HepG2 (cell line): Measurements from ENCODE around the gene HBD. TPM values are rescaled to one million over a fixed set of nuclear protein-coding genes. Genes with fewer than 3 reads are reported as not detected.

Experiments
- ATAC-seq: fragments of 200-7000 bp; cut with Tn5 transposase; 3 replicates; pipeline ENCODE4 v1.9.1; 2020; ENCODE audit warnings: mild to moderate bottlenecking, moderate library complexity
- BruUV-seq: library from RNA; stranded (reverse); fragments of 400-500 nt; replicated peaks from 2 replicates; lab custom pipeline; 2021; lab: Mats Ljungman, UMichigan
- CTCF ChIA-PET: fragments of 300-600 bp; formaldehyde crosslinking; extraction: SDS; loops from one replicate; lab custom pipeline; 2021; ENCODE audit warnings: low total read pairs, inconsistent platforms, low intra/inter-chr PET ratio; lab: Yijun Ruan, JAX
- POLR2A ChIA-PET: fragments of 350-600 bp; sonication (Branson Sonifier 250); formaldehyde crosslinking; loops from one replicate; lab custom pipeline; 2020; ENCODE audit warnings: antibody characterized with exemption, inconsistent platforms; lab: Yijun Ruan, JAX
- DNase-seq: peaks from one replicate; pipeline ENCODE4 v3.0.0-alpha.2; 2015; ENCODE audit warnings: low spot score
- FAIRE-seq: peaks from 3 replicates; lab custom pipeline; 2011; peaks lifted over from hg19 to GRCh38; lab: Jason Lieb, UNC
- H2AFZ ChIP-seq: one replicate; pipeline ENCODE4 v1.6.1; 2011; ENCODE audit warnings: low read length, inconsistent platforms
- H3K27ac ChIP-seq: fragments of 300-600 bp; 3 replicates; pipeline ENCODE4 v1.8.0; 2011; ENCODE audit warnings: mixed run types, mild to moderate bottlenecking, mixed read lengths, low read length, inconsistent platforms; ENCODE audit not compliant: insufficient read depth; ENCODE audit errors: extremely low read length
- H3K27me3 ChIP-seq, 2 experiments: fragments of 200-600 bp in 1 of 2; 2 replicates in 1 of 2; 3 replicates in 1 of 2; pipeline versions ENCODE4 v1.6.0 to v1.8.0; 2011; ENCODE audit warnings: low read length in 2 of 2, mild to moderate bottlenecking in 2 of 2, moderate library complexity in 2 of 2, inconsistent platforms in 1 of 2; ENCODE audit not compliant: insufficient read depth in 2 of 2, control insufficient read depth in 1 of 2
- H3K36me3 ChIP-seq, 2 experiments: fragments of 200-600 bp in 1 of 2; replicated peaks in 1 of 2; 2 replicates in 1 of 2; 3 replicates in 1 of 2; pipeline versions ENCODE4 v1.5.1 to v1.8.0; 2011; ENCODE audit warnings: low read length in 2 of 2, inconsistent platforms in 1 of 2; ENCODE audit not compliant: insufficient read depth in 2 of 2, control insufficient read depth in 1 of 2
- H3K4me1 ChIP-seq: 2 replicates; pipeline ENCODE4 v1.5.1; 2012; ENCODE audit warnings: low read length, inconsistent platforms; ENCODE audit not compliant: insufficient read depth
- H3K4me2 ChIP-seq: 2 replicates; pipeline ENCODE4 v1.6.0; 2011; ENCODE audit warnings: low read depth, low read length, inconsistent platforms
- H3K4me3 ChIP-seq, 3 experiments: fragments of 200-600 bp in 1 of 3; sonication (generic), shearing (Covaris generic) in 1 of 3; replicated peaks in 1 of 3; 2 replicates each; pipeline ENCODE4 v1.5.1; 2011 to 2016; ENCODE audit warnings: low read length in 3 of 3, inconsistent platforms in 2 of 3, low read depth in 2 of 3, mild to moderate bottlenecking in 2 of 3, control low read depth in 1 of 3, mixed read lengths in 1 of 3; ENCODE audit not compliant: insufficient read depth in 1 of 3
- H3K79me2 ChIP-seq: one replicate; pipeline ENCODE4 v1.6.1; 2011; ENCODE audit warnings: low read length, inconsistent platforms; ENCODE audit not compliant: insufficient read depth
- H3K9ac ChIP-seq: 2 replicates; pipeline ENCODE4 v1.6.0; 2011; ENCODE audit warnings: mild to moderate bottlenecking, low read depth, low read length, inconsistent platforms; ENCODE audit not compliant: insufficient read depth
- H3K9me3 ChIP-seq: 2 replicates; pipeline ENCODE4 v1.5.1; 2012; ENCODE audit warnings: mild to moderate bottlenecking, low read length
- H4K20me1 ChIP-seq: 2 replicates; pipeline ENCODE4 v1.6.0; 2011; ENCODE audit warnings: inconsistent platforms, mild to moderate bottlenecking, low read length, moderate library complexity; ENCODE audit not compliant: insufficient read depth
- AGO2 ChIP-seq: fragments of 200-400 bp; formaldehyde crosslinking; optimal IDR thresholded peaks from 2 replicates; pipeline ENCODE3; 2017; ENCODE audit warnings: mild to moderate bottlenecking, low read depth, low read length, moderate library complexity
- DR1 ChIP-seq: sonication (generic); formaldehyde crosslinking; IDR thresholded peaks from 2 replicates; pipeline ENCODE4 v1.8.0; 2021; ENCODE audit warnings: mild to moderate bottlenecking, missing genetic modification reagents, inconsistent platforms
- FIP1L1 ChIP-seq: fragments of 200-400 bp; formaldehyde crosslinking; IDR thresholded peaks from 2 replicates; pipeline ENCODE4 v1.6.1; 2018; ENCODE audit warnings: low read depth, mild to moderate bottlenecking, low read length, moderate library complexity, borderline replicate concordance; ENCODE audit not compliant: insufficient read depth
- FOXM1 ChIP-seq: sonication (generic); formaldehyde crosslinking; IDR thresholded peaks from 2 replicates; pipeline ENCODE4 v1.5.0; 2020; ENCODE audit warnings: missing genetic modification reagents
- GFI1 ChIP-seq: sonication (generic); formaldehyde crosslinking; IDR thresholded peaks from 2 replicates; pipeline ENCODE4 v1.5.0; 2020; ENCODE audit warnings: missing genetic modification reagents, mild to moderate bottlenecking, borderline replicate concordance
- KDM5B ChIP-seq: sonication (generic); formaldehyde crosslinking; IDR thresholded peaks from 2 replicates; pipeline ENCODE4 v1.4.0; 2020; ENCODE audit warnings: missing genetic modification reagents, mild to moderate bottlenecking, borderline replicate concordance
- MBNL3 ChIP-seq: fragments of 250-450 bp; sonication (Bioruptor Pico); conservative IDR thresholded peaks from 2 replicates; pipeline ENCODE4 v1.8.0; 2022; ENCODE audit warnings: mild to moderate bottlenecking, inconsistent platforms
- NFYB ChIP-seq: sonication (generic); formaldehyde crosslinking; IDR thresholded peaks from 2 replicates; pipeline ENCODE4 v1.4.0; 2020; ENCODE audit warnings: missing genetic modification reagents
- POLR2AphosphoS5 ChIP-seq: IDR thresholded peaks from 2 replicates; pipeline ENCODE4 v1.6.1; 2012; ENCODE audit warnings: low read depth, low read length
- RAD51 ChIP-seq: fragments of 450-650 bp; IDR thresholded peaks from 2 replicates; pipeline ENCODE4 v1.6.1; 2016; ENCODE audit warnings: borderline replicate concordance
- REPIN1 ChIP-seq: sonication (generic); formaldehyde crosslinking; IDR thresholded peaks from 2 replicates; pipeline ENCODE4 v1.8.0; 2022; ENCODE audit warnings: missing genetic modification reagents, low read depth, mild to moderate bottlenecking, borderline replicate concordance
- SIX1 ChIP-seq: sonication (generic); formaldehyde crosslinking; IDR thresholded peaks from 2 replicates; pipeline ENCODE4 v1.4.0; 2020; ENCODE audit warnings: missing genetic modification reagents, borderline replicate concordance
- SMYD3 ChIP-seq: sonication (generic); formaldehyde crosslinking; IDR thresholded peaks from 2 replicates; pipeline ENCODE4 v1.8.1; 2023; ENCODE audit warnings: mild to moderate bottlenecking, missing genetic modification reagents
- SPEN ChIP-seq: sonication (generic); formaldehyde crosslinking; IDR thresholded peaks from 2 replicates; pipeline ENCODE4 v1.5.1; 2020; ENCODE audit warnings: low read depth, mild to moderate bottlenecking, missing genetic modification reagents
- SRY ChIP-seq: sonication (generic); formaldehyde crosslinking; IDR thresholded peaks from 2 replicates; pipeline ENCODE4 v1.8.0; 2022; ENCODE audit warnings: mild to moderate bottlenecking, missing genetic modification reagents
- ZNF3 ChIP-seq: IDR thresholded peaks from 2 replicates; pipeline ENCODE4 v1.7.0; 2017; ENCODE audit warnings: inconsistent platforms
- ZNF337 ChIP-seq: sonication (generic); formaldehyde crosslinking; IDR thresholded peaks from 2 replicates; pipeline ENCODE4 v1.5.1; 2020; ENCODE audit warnings: missing genetic modification reagents, low read depth, mild to moderate bottlenecking, borderline replicate concordance
- ZNF383 ChIP-seq: sonication (generic); formaldehyde crosslinking; IDR thresholded peaks from 2 replicates; pipeline ENCODE4 v1.4.0; 2020; ENCODE audit warnings: missing genetic modification reagents, mild to moderate bottlenecking, borderline replicate concordance
- ZNF414 ChIP-seq: sonication (generic); formaldehyde crosslinking; IDR thresholded peaks from 2 replicates; pipeline ENCODE4 v1.5.0; 2020; ENCODE audit warnings: missing genetic modification reagents
- ZNF614 ChIP-seq: IDR thresholded peaks from 2 replicates; pipeline ENCODE4 v1.6.1; 2018; ENCODE audit warnings: missing biosample characterization, missing genetic modification reagents, inconsistent platforms, borderline replicate concordance
- ZNF644 ChIP-seq: IDR thresholded peaks from 2 replicates; pipeline ENCODE4 v1.6.1; 2016; ENCODE audit warnings: low read depth
- ZNF781 ChIP-seq: sonication (generic); formaldehyde crosslinking; IDR thresholded peaks from 2 replicates; pipeline ENCODE4 v1.5.1; 2020; ENCODE audit warnings: borderline replicate concordance, mild to moderate bottlenecking, missing genetic modification reagents; ENCODE audit errors: not compliant biosample characterization
- ZNF83 ChIP-seq: sonication (generic); formaldehyde crosslinking; IDR thresholded peaks from 2 replicates; pipeline ENCODE4 v1.4.0; 2020; ENCODE audit warnings: missing genetic modification reagents, mild to moderate bottlenecking, borderline replicate concordance
- WGBS: methylation state at CpG from one replicate; pipeline ENCODE4 v1.1.6; 2017; ENCODE audit warnings: low lambda C conversion rate; 5-methylcytosine and 5-hydroxymethylcytosine counted together
- in situ Hi-C: cut with HindIII; loops from 2 replicates; pipeline ENCODE4 v1.10.0; 2017; ENCODE audit warnings: low pct_unique_long_range_greater_than_20kb; ENCODE audit not compliant: extremely low pct_ligation_motif_present
- intact Hi-C: fragments of 100-400 bp; cut with micrococcal nuclease; formaldehyde crosslinking; loops from one replicate; pipeline ENCODE4 v1.10.0; 2022; ENCODE audit not compliant: unreplicated experiment
- polyA plus RNA-seq, 8 experiments: library from polyadenylated mRNA; depleted of rRNA in 3 of 8; stranded (reverse) in 7 of 8; unstranded in 1 of 8; fragments of >200 nt; fragmentation: Illumina TruSeq in 4 of 8; extraction: Trizol in 4 of 8; gene quantifications; 2 replicates each; pipeline versions ENCODE4 v1.2.1 to v1.2.3, GENCODE V29; 2011 to 2016; ENCODE audit warnings: low read depth in 4 of 8, missing spikeins in 1 of 8, mixed read lengths in 1 of 8; ENCODE audit not compliant: insufficient read depth in 1 of 8
- total RNA-seq, 5 experiments: library from RNA; depleted of rRNA; stranded (reverse); fragments of >200 nt; fragmentation: Illumina TruSeq; extraction: Trizol; gene quantifications; 2 replicates each; pipeline ENCODE4 v1.2.3, GENCODE V29; 2016; ENCODE audit warnings: low read depth in 1 of 5

Gene HBD
- total and polyA plus RNA-seq, 2 of the 13 experiments (the other 11 are each of a cell fraction or from before 2014, with no cell fraction given): not detected

- ChIA-PET CTCF (no interaction called here), POLR2A (no interaction called here)
- Histone ChIP-seq H3K36me3 (no peaks in the 10 kb centered on the region), H3K9me3 (no peaks in the 10 kb centered on the region), H4K20me1 (no peaks in the 10 kb centered on the region), H2AFZ (no peak overlapping the region), H3K79me2 (no peaks in the 10 kb centered on the region), H3K4me3 (no peak overlapping the region), H3K27ac (no peak overlapping the region), H3K4me1 (no peaks in the 10 kb centered on the region), H3K9ac (no peak overlapping the region), H3K4me2 (no peak overlapping the region), H3K27me3 (peaks cover 0 to 5% of the 10 kb centered on the region in 2 experiments; a peak in 1 of 5 replicates)
- ATAC-seq (no peak), FAIRE-seq (no peak), DNase-seq (no peak)
- intact Hi-C loops: no loop called here
- in situ Hi-C loops: no loop called here
- WGBS: 0% methylated on average over 3 of the region's 3 CpGs
- no peak for TF ChIP-seq FOXM1
- TF ChIP-seq SRY (CRISPR knock-in tag): no peak
- no peak for TF ChIP-seq ZNF781 (CRISPR knock-in tag)
- TF ChIP-seq AGO2: no peak
- no peak for TF ChIP-seq ZNF337
- TF ChIP-seq ZNF644 (CRISPR knock-in tag): no peak
- TF ChIP-seq POLR2AphosphoS5: no peak
- no peak for TF ChIP-seq SMYD3
- TF ChIP-seq ZNF3 (CRISPR knock-in tag): no peak
- no peak for TF ChIP-seq SPEN (CRISPR knock-in tag)
- no peak for TF ChIP-seq MBNL3
- BruUV-seq: no TSS peak
Observed at GRCh38 chr11:5241458-5241857, 7.2 kb upstream of the HBD start.

- Histone ChIP-seq H3K4me3 (no peak overlapping the region), H3K27me3 (peaks cover 0 to 5% of the 10 kb centered on the region in 2 experiments; a peak in 1 of 5 replicates), H4K20me1 (no peaks in the 10 kb centered on the region), H3K27ac (no peak overlapping the region), H3K79me2 (no peaks in the 10 kb centered on the region), H3K9me3 (no peaks in the 10 kb centered on the region), H2AFZ (no peak overlapping the region), H3K4me2 (no peak overlapping the region), H3K4me1 (no peaks in the 10 kb centered on the region), H3K9ac (no peak overlapping the region), H3K36me3 (no peaks in the 10 kb centered on the region)
- DNase-seq (no peak), FAIRE-seq (no peak), ATAC-seq (no peak)
- WGBS: 0% methylated on average over 2 of the region's 2 CpGs
- TF ChIP-seq SIX1 (CRISPR knock-in tag) (no peak), ZNF383 (CRISPR knock-in tag) (no peak), SPEN (CRISPR knock-in tag) (no peak), KDM5B (CRISPR knock-in tag) (no peak), ZNF414 (CRISPR knock-in tag) (no peak), NFYB (CRISPR knock-in tag) (no peak), FIP1L1 (no peak), REPIN1 (CRISPR knock-in tag) (no peak), ZNF614 (CRISPR knock-in tag) (no peak), RAD51 (no peak), GFI1 (no peak), ZNF83 (CRISPR knock-in tag) (no peak), DR1 (no peak)
- ChIA-PET POLR2A (no interaction called here), CTCF (no interaction called here)
- in situ Hi-C loops: no loop called here
- BruUV-seq: no TSS peak
- intact Hi-C loops: no loop called here
Observed at GRCh38 chr11:5240458-5240857, 6.2 kb upstream of the HBD start.
